A549 (cell line): Measurements from ENCODE around the gene DGLUCY. TPM values are rescaled to one million over a fixed set of nuclear protein-coding genes. Genes with fewer than 3 reads are reported as not detected.

Experiments used
- ATAC-seq, 2 experiments: fragments of 200-7000 bp in 1 of 2; fragments of >200 bp in 1 of 2; cut with Nextera tagmentation in 1 of 2; cut with Tn5 transposase in 1 of 2; 3 replicates each; pipeline versions ENCODE4 v1.8.0 to v1.9.1; 2018 to 2020; ENCODE audit warnings: mild to moderate bottlenecking in 1 of 2, moderate library complexity in 1 of 2
- CTCF ChIA-PET: fragments of 300-600 bp; sonication (Branson Sonifier 250); formaldehyde crosslinking; extraction: SDS; loops from one replicate; lab custom pipeline; 2021; ENCODE audit warnings: antibody characterized with exemption, inconsistent platforms; lab: Yijun Ruan, JAX
- POLR2A ChIA-PET: fragments of 350-600 bp; formaldehyde crosslinking; extraction: SDS; loops from one replicate; lab custom pipeline; 2021; ENCODE audit warnings: antibody characterized with exemption, inconsistent platforms; lab: Yijun Ruan, JAX
- DNase-seq, 2 experiments: peaks; one replicate each; pipeline versions ENCODE4 v3.0.0 to v3.0.0-alpha.2; 2011 to 2016; ENCODE audit warnings: low read depth in 1 of 2, low spot score in 1 of 2
- FAIRE-seq: peaks from 2 replicates; lab custom pipeline; 2011; peaks lifted over from hg19 to GRCh38; lab: Jason Lieb, UNC
- H3K27ac ChIP-seq, 2 experiments: fragments of >200 bp; sonication (Bioruptor Twin); formaldehyde crosslinking; 3 replicates each; pipeline ENCODE4 v1.5.1; 2016 to 2017
- H3K4me1 ChIP-seq: fragments of >200 bp; sonication (Bioruptor Twin); formaldehyde crosslinking; 3 replicates; pipeline ENCODE4 v1.6.1; 2016
- H3K4me2 ChIP-seq: fragments of >200 bp; sonication (Bioruptor Twin); formaldehyde crosslinking; 3 replicates; pipeline ENCODE4 v1.6.1; 2016
- H3K4me3 ChIP-seq: fragments of >200 bp; sonication (Bioruptor Twin); formaldehyde crosslinking; 3 replicates; pipeline ENCODE4 v1.5.1; 2016
- H3K9me3 ChIP-seq: fragments of >200 bp; sonication (Bioruptor Twin); formaldehyde crosslinking; 3 replicates; pipeline ENCODE4 v1.6.1; 2016
- ATOH8 ChIP-seq: fragments of 250-450 bp; sonication (Bioruptor Pico); IDR thresholded peaks from 2 replicates; pipeline ENCODE4 v1.5.0; 2020; ENCODE audit warnings: low read depth, mild to moderate bottlenecking, moderate library complexity
- CEBPB ChIP-seq, 2 experiments: fragments of >200 bp in 1 of 2; sonication (Bioruptor Twin) in 1 of 2; formaldehyde crosslinking in 1 of 2; IDR thresholded peaks; 2 replicates each; pipeline ENCODE4 v1.6.1; 2012 to 2016
- CHD2 ChIP-seq: fragments of 150-350 bp; IDR thresholded peaks from 2 replicates; pipeline ENCODE4 v1.6.1; 2014; ENCODE audit warnings: low read length; ENCODE audit not compliant: partially characterized antibody
- CHD4 ChIP-seq: fragments of 200-600 bp; sonication (generic); IDR thresholded peaks from 2 replicates; pipeline ENCODE4 v1.6.1; 2016; ENCODE audit warnings: antibody characterized with exemption, mild to moderate bottlenecking, borderline replicate concordance
- E2F6 ChIP-seq: IDR thresholded peaks from 2 replicates; pipeline ENCODE4 v1.6.1; 2012; ENCODE audit warnings: low read depth, borderline replicate concordance
- FOSB ChIP-seq: fragments of 250-450 bp; sonication (Bioruptor Pico); IDR thresholded peaks from 2 replicates; pipeline ENCODE4 v1.5.0; 2020; ENCODE audit warnings: mild to moderate bottlenecking, moderate library complexity
- GATA3 ChIP-seq: IDR thresholded peaks from 2 replicates; pipeline ENCODE4 v1.6.1; 2012; ENCODE audit warnings: borderline replicate concordance
- HOXA7 ChIP-seq: fragments of 250-450 bp; sonication (Bioruptor Pico); IDR thresholded peaks from 2 replicates; pipeline ENCODE4 v1.5.0; 2020; ENCODE audit warnings: mild to moderate bottlenecking, moderate library complexity
- HOXB5 ChIP-seq: fragments of 250-450 bp; sonication (Bioruptor Pico); IDR thresholded peaks from 2 replicates; pipeline ENCODE4 v1.5.0; 2020; ENCODE audit warnings: mild to moderate bottlenecking, moderate library complexity
- JUNB ChIP-seq: fragments of >200 bp; sonication (Bioruptor Twin); formaldehyde crosslinking; IDR thresholded peaks from 2 replicates; pipeline ENCODE4 v1.6.1; 2016
- NFE2L2 ChIP-seq: fragments of 150-350 bp; conservative IDR thresholded peaks from 2 replicates; pipeline ENCODE4 v1.6.1; 2014; ENCODE audit warnings: low read length
- PBX3 ChIP-seq: IDR thresholded peaks from 2 replicates; pipeline ENCODE4 v1.6.1; 2012
- RFX5 ChIP-seq: fragments of 450-650 bp; IDR thresholded peaks from 2 replicates; pipeline ENCODE4 v1.7.1; 2014; ENCODE audit warnings: antibody characterized with exemption, mild to moderate bottlenecking, moderate library complexity
- RNF2 ChIP-seq: fragments of 200-600 bp; sonication (generic); IDR thresholded peaks from 2 replicates; pipeline ENCODE4 v1.6.1; 2016; ENCODE audit warnings: low read depth, mild to moderate bottlenecking, antibody characterized with exemption, moderate library complexity, borderline replicate concordance
- ZFP36 ChIP-seq: fragments of 450-650 bp; IDR thresholded peaks from 2 replicates; pipeline ENCODE4 v1.6.1; 2014; ENCODE audit warnings: borderline replicate concordance; ENCODE audit not compliant: partially characterized antibody
- WGBS: methylation state at CpG from one replicate; pipeline ENCODE4 v1.1.6; 2017; ENCODE audit errors: missing lambda C conversion rate; 5-methylcytosine and 5-hydroxymethylcytosine counted together
- polyA plus RNA-seq, 4 experiments: library from polyadenylated mRNA; depleted of rRNA in 3 of 4; stranded (reverse); fragments of >200 nt; fragmentation: RNase III in 1 of 4; extraction: RNeasy Plus Mini Kit Qiagen cat#74134 plus additional on column Dnase treatment in 1 of 4; gene quantifications; 2 replicates in 3 of 4; 3 replicates in 1 of 4; pipeline ENCODE4 v1.2.3, GENCODE V29; 2011 to 2017

The DGLUCY gene
- polyA plus RNA-seq, 2 of the 4 experiments (the other 2 are of a cell fraction), result 14.4 to 17.5 TPM

GRCh38 chr14:91254461-91254860, 140.6 kb downstream of the DGLUCY start:
- Histone ChIP-seq H3K4me1 (peaks cover 16% of the 10 kb centered on the region), H3K4me2 (no peak overlapping the region; the same call in 2 of the 3 replicates), H3K9me3 (no peaks in the 10 kb centered on the region), H3K4me3 (no peak overlapping the region), H3K27ac (no peak overlapping the region)
- ChIA-PET CTCF (interaction anchor here (0.7 to 1.8 kb wide), 2 partner anchors 32 to 181 kb away, joined by 3 to 7 read pairs; no protein-coding TSS in a partner anchor), POLR2A (interaction anchor here (0.6 kb wide), 1 partner anchor 358 kb away, joined by 3 read pairs; no protein-coding TSS in a partner anchor)
- WGBS, result 88% methylated on average over 3 of the region's 3 CpGs
- no peak for DNase-seq
- FAIRE-seq, result no peak
- no peak for ATAC-seq
- no peak for TF ChIP-seq HOXA7 (CRISPR knock-in tag)

GRCh38 chr14:91255026-91255695, 141.3 kb downstream of the DGLUCY start:
- Histone ChIP-seq H3K4me3 (no peak overlapping the region), H3K9me3 (no peaks in the 10 kb centered on the region), H3K27ac (no peak overlapping the region)
- CTCF ChIA-PET, result interaction anchor here (0.7 to 1.8 kb wide), 4 partner anchors 13 to 182 kb away, joined by 3 to 7 read pairs (median 4); no protein-coding TSS in a partner anchor
- 78% methylated on average over 9 of the region's 9 CpGs for WGBS
- peak in 1 of 2 experiments; percentile 26; a peak in 3 of 6 replicates for ATAC-seq
- TF ChIP-seq JUNB, result no peak
- TF ChIP-seq RFX5, result no peak
- no peak for TF ChIP-seq NFE2L2
- TF ChIP-seq, all 56 proteins: peak for 0
- DNase-seq (peak in 1 of 2 experiments; percentile 14), FAIRE-seq (no peak)
- POLR2A ChIA-PET, result interaction anchor here (0.6 kb wide), 1 partner anchor 358 kb away, joined by 3 read pairs; no protein-coding TSS in a partner anchor
- Histone ChIP-seq H3K4me2 (no peak overlapping the region), H3K4me1 (peaks cover 12% of the 10 kb centered on the region)

GRCh38 chr14:91256661-91257060, 142.8 kb downstream of the DGLUCY start:
- Histone ChIP-seq H3K4me3 (no peak overlapping the region), H3K27ac (no peak overlapping the region), H3K4me2 (no peak overlapping the region), H3K9me3 (no peaks in the 10 kb centered on the region), H3K4me1 (peaks cover 6% of the 10 kb centered on the region; the same call in 1 of the 3 replicates)
- ATAC-seq, result no peak
- no peak for TF ChIP-seq CHD2
- no peak for TF ChIP-seq GATA3
- TF ChIP-seq ATOH8 (CRISPR knock-in tag), result no peak
- TF ChIP-seq HOXB5 (CRISPR knock-in tag), result no peak
- no peak for TF ChIP-seq E2F6
- TF ChIP-seq NFE2L2, result no peak
- TF ChIP-seq CEBPB (IDR thresholded peaks at IDR 0.05), result no peak
- no peak for DNase-seq
- ChIA-PET POLR2A (no interaction called here), CTCF (interaction anchor here (1.1 to 1.5 kb wide), 4 partner anchors 12 to 83 kb away, joined by 3 to 4 read pairs (median 4); no protein-coding TSS in a partner anchor)
- no peak for FAIRE-seq
- 86% methylated on average over 1 of the region's 1 CpG for WGBS

GRCh38 chr14:91257328-91258010, 143.6 kb downstream of the DGLUCY start:
- ChIA-PET POLR2A (no interaction called here), CTCF (interaction anchor here (1.1 to 1.4 kb wide), 3 partner anchors 12 to 80 kb away, joined by 3 to 4 read pairs (median 4); no protein-coding TSS in a partner anchor)
- H3K4me1 ChIP-seq, result peaks cover 6% of the 10 kb centered on the region; the same call in 1 of the 3 replicates
- no peaks in the 10 kb centered on the region for H3K9me3 ChIP-seq
- FAIRE-seq (no peak), DNase-seq (peak in 1 of 2 experiments; percentile 10), ATAC-seq (no peak)
- no peak overlapping the region for H3K4me2 ChIP-seq
- no peak overlapping the region for H3K27ac ChIP-seq
- 61% methylated on average over 8 of the region's 8 CpGs for WGBS
- H3K4me3 ChIP-seq, result no peak overlapping the region
- TF ChIP-seq RNF2 (no peak), FOSB (no peak), NFE2L2 (no peak), PBX3 (no peak), E2F6 (no peak), ZFP36 (no peak), CHD4 (no peak)
